Measurements from ENCODE around the gene FBLN5.

FBLN5 gene

GRCh38 chr14:91985008-91985407, 37.5 kb upstream of the FBLN5 start:
- Histone ChIP-seq H3F3A (ENCODE audit: control insufficient read depth, insufficient read depth) (no peaks in the 10 kb centered on the region), H3K9me3 (ENCODE audit: control insufficient read depth, insufficient read depth, low read length) (no peaks in the 10 kb centered on the region), H3K4me2 (ENCODE audit: low read length) (no peak overlapping the region), H3K9me2 (replicated peaks; ENCODE audit: control insufficient read depth, low read length) (no peaks in the 10 kb centered on the region), H3K36me3 (ENCODE audit: control insufficient read depth, low read length) (peaks cover 78% of the 10 kb centered on the region), H3K4me1 (ENCODE audit: control insufficient read depth, low read length) (no peaks in the 10 kb centered on the region), H3K27ac (ENCODE audit: low read depth, low read length) (no peak overlapping the region), H3K4me3 (ENCODE audit: low read length) (no peak overlapping the region), H3K27me3 (ENCODE audit: control insufficient read depth, low read length) (no peaks in the 10 kb centered on the region), H4K20me1 (ENCODE audit: control insufficient read depth, insufficient read depth, low read depth, low read length) (no peaks in the 10 kb centered on the region), H3K79me2 (ENCODE audit: control insufficient read depth, low read length) (no peaks in the 10 kb centered on the region)
- TF ChIP-seq CTCF (IDR thresholded peaks at IDR 0.05; ENCODE audit: low read depth, low read length, poor library complexity, severe bottlenecking), result no peak
- TF ChIP-seq EZH2phosphoT487 (IDR thresholded peaks at IDR 0.05; ENCODE audit: borderline replicate concordance, low read length), result no peak

GRCh38 chr14:91983588-91983987, 36.1 kb upstream of the FBLN5 start:
- TF ChIP-seq EZH2phosphoT487 (IDR thresholded peaks at IDR 0.05; ENCODE audit: borderline replicate concordance, low read length) (no peak), CTCF (IDR thresholded peaks at IDR 0.05; ENCODE audit: low read depth, low read length, poor library complexity, severe bottlenecking) (no peak)
- H3K79me2 ChIP-seq (ENCODE audit: control insufficient read depth, low read length), result no peaks in the 10 kb centered on the region
- H3K27ac ChIP-seq (ENCODE audit: low read depth, low read length), result no peak overlapping the region
- peaks cover 65% of the 10 kb centered on the region for H3K36me3 ChIP-seq (ENCODE audit: control insufficient read depth, low read length)
- H3K4me2 ChIP-seq (ENCODE audit: low read length), result no peak overlapping the region
- H3K4me1 ChIP-seq (ENCODE audit: control insufficient read depth, low read length), result no peaks in the 10 kb centered on the region
- H3K9me2 ChIP-seq (replicated peaks; ENCODE audit: control insufficient read depth, low read length), result no peaks in the 10 kb centered on the region
- no peaks in the 10 kb centered on the region for H3F3A ChIP-seq (ENCODE audit: control insufficient read depth, insufficient read depth)
- H3K27me3 ChIP-seq (ENCODE audit: control insufficient read depth, low read length), result no peaks in the 10 kb centered on the region
- H3K4me3 ChIP-seq (ENCODE audit: low read length), result no peak overlapping the region
- H4K20me1 ChIP-seq (ENCODE audit: control insufficient read depth, insufficient read depth, low read depth, low read length), result no peaks in the 10 kb centered on the region
- no peaks in the 10 kb centered on the region for H3K9me3 ChIP-seq (ENCODE audit: control insufficient read depth, insufficient read depth, low read length)

- Histone ChIP-seq H3K36me3 (ENCODE audit: control insufficient read depth, low read length) (peaks cover 43% of the 10 kb centered on the region), H3K27ac (ENCODE audit: low read depth, low read length) (no peak overlapping the region), H3K4me2 (ENCODE audit: low read length) (no peak overlapping the region), H3F3A (ENCODE audit: control insufficient read depth, insufficient read depth) (no peaks in the 10 kb centered on the region), H3K4me3 (ENCODE audit: low read length) (no peak overlapping the region), H3K9me3 (ENCODE audit: control insufficient read depth, insufficient read depth, low read length) (no peaks in the 10 kb centered on the region), H3K27me3 (ENCODE audit: control insufficient read depth, low read length) (no peaks in the 10 kb centered on the region), H3K9me2 (replicated peaks; ENCODE audit: control insufficient read depth, low read length) (no peaks in the 10 kb centered on the region), H4K20me1 (ENCODE audit: control insufficient read depth, insufficient read depth, low read depth, low read length) (no peaks in the 10 kb centered on the region), H3K4me1 (ENCODE audit: control insufficient read depth, low read length) (no peaks in the 10 kb centered on the region), H3K79me2 (ENCODE audit: control insufficient read depth, low read length) (no peaks in the 10 kb centered on the region)
- TF ChIP-seq EZH2phosphoT487 (IDR thresholded peaks at IDR 0.05; ENCODE audit: borderline replicate concordance, low read length), result no peak
- TF ChIP-seq CTCF (IDR thresholded peaks at IDR 0.05; ENCODE audit: low read depth, low read length, poor library complexity, severe bottlenecking), result no peak
These were observed 32.7 kb upstream of the FBLN5 start for GRCh38 chr14:91980157-91980556.

- Histone ChIP-seq H3K4me2 (ENCODE audit: low read length) (no peak overlapping the region), H3K4me1 (ENCODE audit: control insufficient read depth, low read length) (no peaks in the 10 kb centered on the region)
These were observed 30.4 kb upstream of the FBLN5 start for GRCh38 chr14:91977884-91978283.

More at GRCh38 chr14:91977884-91978283, 30.4 kb upstream of the FBLN5 start:
- Histone ChIP-seq H3K4me3 (ENCODE audit: low read length) (no peak overlapping the region), H3K9me3 (ENCODE audit: control insufficient read depth, insufficient read depth, low read length) (no peaks in the 10 kb centered on the region), H3K36me3 (ENCODE audit: control insufficient read depth, low read length) (peaks cover 38% of the 10 kb centered on the region), H3F3A (ENCODE audit: control insufficient read depth, insufficient read depth) (no peaks in the 10 kb centered on the region), H3K27ac (ENCODE audit: low read depth, low read length) (no peak overlapping the region), H3K27me3 (ENCODE audit: control insufficient read depth, low read length) (no peaks in the 10 kb centered on the region), H3K9me2 (replicated peaks; ENCODE audit: control insufficient read depth, low read length) (no peaks in the 10 kb centered on the region), H3K79me2 (ENCODE audit: control insufficient read depth, low read length) (no peaks in the 10 kb centered on the region), H4K20me1 (ENCODE audit: control insufficient read depth, insufficient read depth, low read depth, low read length) (no peaks in the 10 kb centered on the region)
- TF ChIP-seq CTCF (IDR thresholded peaks at IDR 0.05; ENCODE audit: low read depth, low read length, poor library complexity, severe bottlenecking) (no peak), EZH2phosphoT487 (IDR thresholded peaks at IDR 0.05; ENCODE audit: borderline replicate concordance, low read length) (no peak)
